Lung (tissue), 12 donors: ENCODE measurements around the gene SDR9C7. TPM values are rescaled to one million over a fixed set of nuclear protein-coding genes. Genes with fewer than 3 reads are reported as not detected.
A peak's percentile ranks its signal among the peaks of the same experiment; 100 is the strongest.

Experiments used
- ATAC-seq: fragments of 200-7000 bp; cut with Tn5 transposase; one replicate; pipeline ENCODE4 v1.9.1; 2020; ENCODE audit warnings: moderate number of reproducible peaks; ENCODE audit not compliant: insufficient read depth, low FRiP score
- DNase-seq, 3 donors: peaks; one replicate each; pipeline ENCODE4 v3.0.0-alpha.2; 2013 to 2017
- H3K27ac ChIP-seq, 2 donors: one replicate each; pipeline ENCODE4 v1.5.1; 2013; ENCODE audit warnings: mild to moderate bottlenecking in 2 of 2, moderate library complexity in 2 of 2, control low read depth in 1 of 2, inconsistent platforms in 1 of 2, low read depth in 1 of 2, low read length in 1 of 2
- H3K27me3 ChIP-seq, 3 donors: one replicate each; pipeline ENCODE4 v1.5.1; 2013; ENCODE audit warnings: low read length in 2 of 3; ENCODE audit not compliant: control insufficient read depth in 3 of 3, insufficient read depth in 3 of 3
- H3K36me3 ChIP-seq, 4 donors: one replicate each; pipeline ENCODE4 v1.5.1; 2013; ENCODE audit warnings: low read length in 4 of 4, mild to moderate bottlenecking in 1 of 4, moderate library complexity in 1 of 4; ENCODE audit not compliant: control insufficient read depth in 4 of 4, insufficient read depth in 4 of 4
- H3K4me1 ChIP-seq, 5 donors: one replicate each; pipeline ENCODE4 v1.5.1; 2013; ENCODE audit warnings: low read length in 5 of 5, mild to moderate bottlenecking in 2 of 5, moderate library complexity in 1 of 5; ENCODE audit not compliant: control insufficient read depth in 5 of 5, insufficient read depth in 5 of 5
- H3K4me3 ChIP-seq: one replicate; pipeline ENCODE4 v1.5.1; 2013; ENCODE audit warnings: mild to moderate bottlenecking, control low read depth, moderate library complexity
- H3K9ac ChIP-seq, 2 donors: one replicate each; pipeline ENCODE4 v1.5.1; 2013; ENCODE audit warnings: low read length in 2 of 2, control low read depth in 1 of 2; ENCODE audit not compliant: insufficient read depth in 1 of 2
- H3K9me3 ChIP-seq, 4 donors: one replicate each; pipeline ENCODE4 v1.5.1; 2013; ENCODE audit warnings: low read length in 3 of 4, mild to moderate bottlenecking in 1 of 4, moderate library complexity in 1 of 4; ENCODE audit not compliant: control insufficient read depth in 4 of 4, insufficient read depth in 3 of 4
- CTCF ChIP-seq: IDR thresholded peaks from 2 replicates; pipeline ENCODE4 v1.5.1; 2012; ENCODE audit warnings: mild to moderate bottlenecking; ENCODE audit errors: control extremely low read depth, extremely low read depth
- WGBS, 2 donors: extraction: QIAGEN DNeasy Blood & Tissue Kit; methylation state at CpG; one replicate each; pipeline ENCODE4 v1.1.7; 2013; 5-methylcytosine and 5-hydroxymethylcytosine counted together
- polyA plus RNA-seq, 2 donors: library from polyadenylated mRNA; stranded (reverse); fragments of 200-250 nt; gene quantifications; one replicate each; pipeline ENCODE4 v1.2.1, GENCODE V29; 2013
- total RNA-seq, 2 donors: library from RNA; depleted of rRNA in 1 of 2; stranded (reverse); fragments of >200 nt in 1 of 2; gene quantifications; one replicate each; pipeline ENCODE4 v1.2.1, GENCODE V29; 2014 to 2021
- donor health status: control.
- donor health status: control.
- donor health status: Bipolar disorder and iron deficiency.
- donor health status: healthy.
- donor health status: DM: yes; HTN: yes; CAD: no.

SDR9C7 gene
- total and polyA plus RNA-seq, 4 donors = not detected

GRCh38 chr12:56932867-56933266, 1.3 kb downstream of the SDR9C7 start:
- Histone ChIP-seq H3K4me3 (no peak overlapping the region), H3K4me1 (peaks cover 0 to 16% (median 5%) of the 10 kb centered on the region in 5 donors), H3K27me3 (no peaks in the 10 kb centered on the region), H3K27ac (no peak overlapping the region), H3K9ac (no peak overlapping the region), H3K36me3 (no peaks in the 10 kb centered on the region), H3K9me3 (no peaks in the 10 kb centered on the region)
- TF ChIP-seq CTCF = no peak
- WGBS, 2 donors = 36 to 58% methylated on average over 1 of the region's 1 CpG
- DNase-seq = no peak
- ATAC-seq = peak; percentile 43

DNA sequence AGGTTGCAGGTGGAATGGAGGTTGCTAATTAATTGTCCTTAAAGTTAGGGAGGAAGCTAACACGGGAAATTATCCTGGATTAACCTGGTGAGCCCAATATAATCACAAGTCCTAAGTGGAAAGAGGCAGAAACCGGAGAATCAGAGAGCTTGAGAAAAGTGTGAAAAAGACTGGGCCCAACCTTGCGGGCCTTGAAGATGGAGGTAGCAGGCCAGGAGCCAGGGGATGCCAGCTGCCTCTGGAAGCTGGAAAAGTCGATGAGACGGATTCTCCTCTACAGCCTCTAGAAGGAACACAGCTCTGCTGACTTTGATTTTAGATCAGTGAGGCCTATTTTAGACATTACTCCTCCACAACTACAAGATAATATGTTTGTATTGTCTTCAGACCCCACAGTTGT, 2.1 kb downstream of the SDR9C7 start:
- Histone ChIP-seq H3K9me3 (no peaks in the 10 kb centered on the region), H3K9ac (no peak overlapping the region), H3K36me3 (no peaks in the 10 kb centered on the region), H3K4me3 (no peak overlapping the region), H3K27me3 (no peaks in the 10 kb centered on the region), H3K4me1 (peaks cover 0 to 16% (median 5%) of the 10 kb centered on the region in 5 donors), H3K27ac (no peak overlapping the region)
- no peak for TF ChIP-seq CTCF
- ATAC-seq (no peak), DNase-seq (peak in 1 of 3 donors; percentile 6)
- 76 to 82% methylated on average over 5 of the region's 5 CpGs for WGBS, 2 donors

DNA sequence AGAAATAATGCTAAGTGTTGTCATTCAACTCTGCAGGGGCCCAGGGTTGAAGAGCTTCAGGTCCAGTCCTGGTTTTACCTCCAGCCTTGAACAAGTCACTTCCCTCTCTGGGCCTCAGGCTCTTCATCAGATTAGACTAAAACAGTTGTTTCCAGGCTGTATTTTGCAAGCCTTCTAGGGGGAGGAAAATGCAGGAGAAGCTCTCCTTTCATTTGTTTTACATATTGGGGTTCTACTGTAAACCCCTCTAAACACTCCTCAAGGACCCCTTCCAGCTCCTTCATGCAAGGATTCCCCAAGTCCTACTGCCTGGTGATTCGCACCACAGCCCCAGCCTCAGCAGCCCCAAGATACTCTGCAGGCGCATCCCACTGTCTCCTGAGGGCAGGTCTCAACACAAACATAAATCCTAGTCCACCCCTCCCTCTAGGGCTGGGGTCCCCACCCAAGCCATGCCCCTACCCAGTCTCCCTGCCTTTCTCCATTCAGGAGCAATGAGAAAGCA, 2.7 kb downstream of the SDR9C7 start:
- DNase-seq = peak; percentile 57 to 93 (median 84)

More for the DNA sequence above, 2.7 kb downstream of the SDR9C7 start:
- no peaks in the 10 kb centered on the region for H3K9me3 ChIP-seq
- ATAC-seq = peak; percentile 39
- peak overlapping the region in 1 of 2 donors; percentile 49 for H3K9ac ChIP-seq
- H3K36me3 ChIP-seq = no peaks in the 10 kb centered on the region
- no peak overlapping the region for H3K27ac ChIP-seq
- no peaks in the 10 kb centered on the region for H3K27me3 ChIP-seq
- 50 to 59% methylated on average over 2 of the region's 2 CpGs for WGBS, 2 donors
- H3K4me1 ChIP-seq = peaks cover 0 to 16% (median 5%) of the 10 kb centered on the region in 5 donors
- no peak overlapping the region for H3K4me3 ChIP-seq
- no peak for TF ChIP-seq CTCF
